ENCODE results near the gene NR2F2.
A peak's percentile ranks its signal among the peaks of the same experiment; 100 is the strongest.

NR2F2 gene

GRCh38 chr15:96355568-96356187 lies 25.2 kb downstream of the NR2F2 start:
- DNase-seq, result no peak

GRCh38 chr15:96356494-96357455 lies 26.3 kb downstream of the NR2F2 start:
- peak; percentile 83 for DNase-seq

DNA sequence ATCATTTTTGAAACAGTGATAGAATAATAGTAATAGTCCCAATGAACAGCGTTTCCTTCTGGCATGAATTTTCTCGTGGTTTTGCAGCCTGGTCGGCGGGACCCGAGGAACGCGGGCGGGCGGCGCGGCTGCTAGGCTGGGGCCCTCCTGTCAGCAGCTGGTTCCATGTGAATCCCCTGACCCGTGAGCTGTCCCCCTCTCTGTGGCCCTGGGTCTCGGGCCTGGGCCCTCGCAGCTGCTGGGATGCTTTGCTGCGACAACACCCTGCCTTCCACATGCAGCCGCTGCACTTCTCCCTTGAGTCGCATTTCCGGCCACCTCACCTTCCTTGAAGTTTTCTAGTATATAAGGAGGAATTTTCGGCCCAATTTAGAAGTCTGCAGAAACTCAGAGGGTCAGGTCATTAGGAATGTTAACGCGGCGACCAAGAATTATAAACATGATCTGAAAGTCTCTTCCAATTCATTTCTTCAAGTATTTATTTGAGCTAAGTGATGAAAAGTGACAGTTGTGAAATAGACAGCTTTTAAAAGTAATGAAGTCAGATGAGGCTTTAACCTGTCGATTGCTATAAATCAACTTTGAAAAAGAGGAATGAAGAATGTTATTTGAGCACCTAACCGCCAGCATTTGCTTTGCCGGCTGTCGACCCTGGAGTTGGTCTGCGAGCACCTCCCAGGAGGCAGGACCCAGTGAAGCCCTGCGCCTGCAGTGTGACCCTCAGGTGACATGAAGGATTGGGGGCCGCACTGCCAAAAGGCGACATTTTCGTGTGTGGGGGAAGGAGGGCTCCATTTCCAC lies 27.7 kb downstream of the NR2F2 start:
- DNase-seq, result no peak

DNA sequence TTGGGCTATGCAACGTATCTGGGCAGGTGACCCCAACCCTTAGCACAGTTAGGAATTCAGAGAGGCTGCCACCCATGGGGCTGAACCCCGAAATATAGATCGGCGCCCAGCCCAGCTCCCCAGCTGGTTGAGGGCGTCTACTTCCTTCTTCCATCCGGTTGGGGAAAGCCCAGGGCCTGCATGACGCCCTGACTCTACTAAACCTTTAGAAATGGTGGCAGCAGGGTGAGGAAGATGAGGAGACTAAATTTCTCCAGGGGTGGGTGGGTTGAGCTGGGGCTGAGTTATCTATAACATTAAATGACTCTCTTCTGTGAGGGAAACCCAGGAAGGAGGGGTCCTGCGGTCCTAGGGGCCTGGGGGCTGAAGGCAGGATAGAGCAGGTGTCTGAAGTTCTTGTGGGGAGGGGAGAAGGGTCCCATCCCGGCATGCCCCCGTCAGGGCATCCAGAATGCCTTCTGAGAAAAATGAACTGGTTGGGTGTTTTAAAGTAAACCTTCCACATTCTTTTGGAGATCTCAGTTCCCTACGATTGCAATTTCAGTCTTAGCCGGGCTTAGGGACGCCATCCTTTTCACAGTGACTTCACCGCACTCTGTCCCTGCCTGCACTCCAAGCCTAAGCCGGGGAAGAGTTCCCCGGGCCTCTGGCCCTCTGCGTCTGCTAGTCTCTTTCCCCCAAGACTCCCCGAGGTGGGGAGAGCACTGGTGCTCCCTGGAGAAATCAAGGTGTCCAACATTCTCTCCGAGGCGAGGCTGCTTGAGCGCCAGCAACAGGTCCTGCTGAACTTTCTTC lies 28.5 kb downstream of the NR2F2 start:
- DNase-seq, result no peak

DNA sequence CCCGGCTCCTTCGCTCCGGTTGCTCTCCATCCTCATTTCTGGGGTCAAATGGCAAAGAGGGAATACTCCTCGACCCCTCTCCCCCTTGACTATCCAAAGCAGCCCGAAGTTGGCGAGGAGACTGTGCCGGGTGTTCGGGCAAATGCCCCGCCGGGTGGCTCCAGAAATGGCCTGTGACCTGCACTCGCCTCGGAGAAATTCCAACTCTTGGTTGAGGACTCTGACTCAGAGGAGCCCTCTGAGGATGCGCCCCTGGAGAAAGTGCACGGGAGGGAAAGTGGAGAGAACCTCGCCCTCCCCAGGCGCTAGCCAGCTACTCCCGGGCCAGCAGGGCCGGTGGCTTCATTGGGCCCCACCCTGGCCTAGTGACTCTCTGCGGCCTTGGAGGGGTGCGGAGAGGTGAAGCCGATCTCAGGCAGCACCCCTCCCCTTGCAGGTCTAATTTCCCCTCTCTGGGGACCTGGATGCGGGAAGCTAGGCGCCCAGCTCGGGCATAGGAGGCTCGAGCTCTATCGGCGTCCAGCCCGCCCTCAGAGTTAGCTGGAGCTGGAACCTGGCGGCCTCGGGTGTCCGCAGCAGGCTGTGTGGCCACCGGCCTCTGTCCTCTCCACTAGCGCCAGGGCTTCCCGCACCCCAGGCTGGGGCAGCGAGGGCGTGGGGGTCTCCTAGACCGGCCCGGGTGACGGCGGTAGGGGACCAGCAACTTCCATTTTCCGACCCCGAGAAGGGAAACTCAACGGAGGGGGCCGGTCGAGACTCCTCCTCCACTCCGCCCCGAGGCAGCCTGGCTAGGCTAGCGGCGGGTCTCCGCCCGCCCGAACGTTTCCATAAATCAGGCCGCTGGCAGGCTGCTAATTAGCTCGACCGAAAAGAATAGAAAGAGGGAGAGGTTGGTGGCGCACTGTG lies 29.4 kb downstream of the NR2F2 start:
- DNase-seq, result peak; percentile 84

- peak; percentile 91 for DNase-seq
These were observed 30.2 kb downstream of the NR2F2 start for GRCh38 chr15:96360581-96361308.

DNA sequence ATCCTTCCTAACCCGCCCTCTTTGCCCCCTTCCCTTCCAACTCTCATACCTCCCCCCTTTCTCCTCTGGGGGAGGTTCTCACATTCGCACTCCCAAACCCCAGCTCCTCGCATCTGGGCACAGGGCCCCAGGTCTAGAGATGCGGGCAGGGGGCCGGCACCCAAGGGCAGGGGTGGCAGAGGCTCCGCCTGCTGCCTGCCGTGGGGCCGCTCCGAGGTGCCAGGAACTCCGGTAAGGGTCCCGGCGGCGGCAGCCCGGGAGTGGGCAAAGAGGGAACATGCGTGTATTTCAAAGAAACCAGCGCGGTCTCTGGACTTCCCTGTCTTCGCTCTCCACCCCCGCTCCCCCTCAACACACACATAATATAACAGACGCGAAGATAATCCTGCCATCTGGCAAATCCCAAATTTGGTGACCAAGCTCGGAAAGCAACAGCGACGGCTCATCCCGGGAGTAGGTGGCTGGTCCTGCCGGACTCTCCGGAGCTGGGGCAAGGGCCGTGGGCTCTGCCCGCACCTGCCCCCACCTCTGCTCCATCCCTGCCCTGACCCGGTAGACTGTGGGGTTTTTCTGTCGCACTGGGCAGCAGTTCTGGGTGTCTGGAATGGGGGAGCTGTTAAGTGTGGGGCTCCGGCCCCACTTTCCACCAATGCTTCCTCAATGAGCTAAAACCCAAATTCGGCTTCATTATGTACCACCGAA lies 31.0 kb downstream of the NR2F2 start:
- DNase-seq, result peak; percentile 97

DNA sequence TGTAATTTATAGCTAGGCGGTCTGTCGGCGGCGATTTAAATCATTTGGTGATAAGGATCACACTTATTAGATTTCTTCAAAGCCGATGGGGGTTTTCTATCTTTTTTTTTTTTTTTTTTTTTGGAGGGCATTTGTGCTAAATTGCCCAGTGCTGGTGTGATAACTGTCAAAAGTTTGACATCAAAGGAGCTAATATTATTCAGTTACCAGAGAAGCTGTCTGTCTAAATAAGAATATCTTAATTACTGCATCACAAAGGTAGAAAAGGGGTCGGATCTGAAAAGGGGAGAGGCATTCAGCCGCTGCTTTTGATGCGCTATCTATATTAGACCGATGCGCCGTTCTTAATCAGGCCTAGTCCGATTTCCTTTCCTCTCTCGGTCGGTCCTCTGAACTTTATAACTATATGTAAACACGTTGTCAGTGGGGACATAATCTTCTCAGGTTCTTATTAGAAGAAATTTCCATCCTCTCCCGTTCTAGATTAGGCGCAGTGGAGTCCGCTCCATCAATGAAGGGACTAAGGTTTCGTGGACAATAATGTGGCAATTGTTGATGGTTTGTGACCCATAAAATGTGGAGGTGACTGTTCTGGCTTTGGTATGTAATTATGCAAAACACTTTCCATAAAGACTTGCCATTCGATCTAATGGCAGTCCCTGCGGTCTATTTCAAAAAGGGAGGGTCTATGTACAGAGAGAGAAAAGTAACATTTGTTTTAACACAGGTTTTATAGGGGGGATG lies 31.7 kb downstream of the NR2F2 start:
- DNase-seq, result peak; percentile 55

GRCh38 chr15:96362755-96363651 lies 32.5 kb downstream of the NR2F2 start:
- DNase-seq, result peak; percentile 33

GRCh38 chr15:96363707-96364106 lies 33.2 kb downstream of the NR2F2 start:
- no peak for DNase-seq

GRCh38 chr15:96365781-96366525 lies 35.5 kb downstream of the NR2F2 start:
- no peak for DNase-seq

GRCh38 chr15:96366526-96366877 lies 36.0 kb downstream of the NR2F2 start:
- DNase-seq, result no peak

- DNase-seq, result no peak
These were observed 37.1 kb downstream of the NR2F2 start for GRCh38 chr15:96367311-96368200.

GRCh38 chr15:96369351-96369750 lies 38.9 kb downstream of the NR2F2 start:
- no peak for DNase-seq

GRCh38 chr15:96369825-96370621 lies 39.5 kb downstream of the NR2F2 start:
- peak; percentile 38 for DNase-seq

DNA sequence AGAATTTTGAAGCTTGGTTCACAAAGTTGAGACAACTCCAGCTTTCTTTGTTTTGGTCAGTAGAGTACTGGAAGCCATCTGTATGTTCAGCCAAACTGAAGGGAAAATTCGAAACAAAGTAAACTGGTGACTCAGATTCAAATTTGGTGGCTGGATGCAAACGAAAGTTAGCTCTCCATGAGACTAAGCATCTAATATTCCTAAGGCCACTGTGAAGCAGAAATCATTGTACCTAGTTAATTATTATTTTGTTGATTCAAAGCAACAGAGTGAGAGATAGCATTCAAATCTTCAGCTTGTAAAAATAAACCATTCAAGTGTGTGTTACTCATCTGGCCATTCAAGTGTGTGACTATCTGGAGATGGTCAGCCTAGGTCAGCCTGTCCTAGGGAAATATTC lies 42.1 kb downstream of the NR2F2 start:
- DNase-seq, result no peak

Data from NCI-H82 (cell line).